Left cardiac atrium (tissue), 4 donors: ENCODE measurements around the gene KDM8. TPM values are rescaled to one million over a fixed set of nuclear protein-coding genes. Genes with fewer than 3 reads are reported as not detected.

Experiments
- ATAC-seq, 2 donors: fragments of 200-7000 bp; cut with Tn5 transposase; one replicate each; pipeline ENCODE4 v1.9.1; 2020; ENCODE audit warnings: mild to moderate bottlenecking in 2 of 2, moderate library complexity in 2 of 2
- DNase-seq: peaks from one replicate; pipeline ENCODE4 v3.0.0-alpha.2; 2020
- intact Hi-C, 2 donors: fragments of 100-400 bp; cut with DNase I; formaldehyde crosslinking; loops; one replicate each; pipeline versions ENCODE4 v1.14.1 to v1.15.1; 2022 to 2023
- total RNA-seq, 2 donors: library from RNA; stranded (reverse); fragmentation: NEBNext Ultra II Directional; extraction: Animal tissue kit (Norgen Biotek cat#: 25700); gene quantifications; one replicate each; pipeline ENCODE4 v1.2.1, GENCODE V29; 2021
- donor health status: DM: no; HTN: yes; CAD: no.
- donor health status: DM: no; HTN: yes; CAD: no; lungs with severe emphysema.
- donor health status: DM: yes; HTN: yes; CAD: no.
- donor health status: Dilated cardiomyopathy.

The KDM8 gene
- total RNA-seq, 2 donors from 2014 or later: 3.0 to 4.2 TPM

- ATAC-seq (no peak), DNase-seq (no peak)
- intact Hi-C loops: no loop called here
These were observed 5.5 kb downstream of the KDM8 start for GRCh38 chr16:27208796-27209195.

GRCh38 chr16:27209591-27209990, 6.3 kb downstream of the KDM8 start:
- DNase-seq: no peak
- ATAC-seq: no peak
- intact Hi-C loops: no loop called here

GRCh38 chr16:27210174-27210573, 6.8 kb downstream of the KDM8 start:
- ATAC-seq (no peak), DNase-seq (no peak)
- intact Hi-C loops: no loop called here

- DNase-seq (no peak), ATAC-seq (no peak)
- intact Hi-C loops: no loop called here
These were observed 7.7 kb downstream of the KDM8 start for GRCh38 chr16:27211026-27211425.

GRCh38 chr16:27214084-27214961, 11.0 kb downstream of the KDM8 start:
- ATAC-seq (no peak), DNase-seq (no peak)
- intact Hi-C loops: no loop called here

GRCh38 chr16:27215660-27216059, 12.3 kb downstream of the KDM8 start:
- ATAC-seq (no peak), DNase-seq (no peak)
- intact Hi-C loops: no loop called here

- no peak for DNase-seq
- intact Hi-C loops: no loop called here
- no peak for ATAC-seq
These were observed 13.1 kb downstream of the KDM8 start for GRCh38 chr16:27216297-27216885.

- intact Hi-C loops: no loop called here
- ATAC-seq: peak; percentile 27 to 45
- peak; percentile 37 for DNase-seq
These were observed 13.9 kb downstream of the KDM8 start for GRCh38 chr16:27217256-27217655.

GRCh38 chr16:27218756-27219155, 15.4 kb downstream of the KDM8 start:
- DNase-seq: no peak
- no peak for ATAC-seq
- intact Hi-C loops: no loop called here

GRCh38 chr16:27219161-27219560, 15.8 kb downstream of the KDM8 start:
- DNase-seq (no peak), ATAC-seq (no peak)
- intact Hi-C loops: no loop called here

- intact Hi-C loops: loop anchor here in 1 of 2 donors (10.0 kb wide), 1 partner anchor 235 kb away; no protein-coding TSS in a partner anchor
- DNase-seq: no peak
- no peak for ATAC-seq
These were observed 16.8 kb downstream of the KDM8 start for GRCh38 chr16:27220120-27220519.

GRCh38 chr16:27220527-27220926, 17.2 kb downstream of the KDM8 start:
- DNase-seq (no peak), ATAC-seq (no peak)
- intact Hi-C loops: loop anchor here in 1 of 2 donors (10.0 kb wide), 1 partner anchor 234 kb away; no protein-coding TSS in a partner anchor

GRCh38 chr16:27220991-27221390, 17.7 kb downstream of the KDM8 start:
- ATAC-seq: no peak
- no peak for DNase-seq
- intact Hi-C loops: loop anchor here in 1 of 2 donors (10.0 kb wide), 1 partner anchor 234 kb away; no protein-coding TSS in a partner anchor

GRCh38 chr16:27221576-27222248, 18.4 kb downstream of the KDM8 start:
- ATAC-seq (peak in 1 of 2 donors; percentile 4), DNase-seq (no peak)
- intact Hi-C loops: loop anchor here in 1 of 2 donors (10.0 kb wide), 1 partner anchor 233 kb away; no protein-coding TSS in a partner anchor

- DNase-seq (peak; percentile 63), ATAC-seq (peak; percentile 72)
- intact Hi-C loops: loop anchor here in 1 of 2 donors (10.0 kb wide), 1 partner anchor 232 kb away; no protein-coding TSS in a partner anchor
These were observed 19.2 kb downstream of the KDM8 start for GRCh38 chr16:27222249-27223225.

GRCh38 chr16:27223226-27223610, 19.9 kb downstream of the KDM8 start:
- ATAC-seq (peak in 1 of 2 donors; percentile 1), DNase-seq (peak; percentile 28)
- intact Hi-C loops: loop anchor here in 1 of 2 donors (10.0 kb wide), 1 partner anchor 232 kb away; no protein-coding TSS in a partner anchor

- no peak for ATAC-seq
- DNase-seq: peak; percentile 13
- intact Hi-C loops: loop anchor here in 1 of 2 donors (10.0 kb wide), 1 partner anchor 231 kb away; no protein-coding TSS in a partner anchor
These were observed 20.4 kb downstream of the KDM8 start for GRCh38 chr16:27223701-27224100.

- intact Hi-C loops: loop anchor here in 1 of 2 donors (10.0 kb wide), 1 partner anchor 230 kb away; no protein-coding TSS in a partner anchor
- no peak for DNase-seq
These were observed 21.0 kb downstream of the KDM8 start for GRCh38 chr16:27224271-27224737.

More at GRCh38 chr16:27224271-27224737, 21.0 kb downstream of the KDM8 start:
- ATAC-seq: no peak
